ENCODE data around the gene TWIST2.

Gene TWIST2

GRCh38 chr2:238881353-238882081 lies 33.6 kb downstream of the TWIST2 start:
- Histone ChIP-seq H3K36me3 (ENCODE audit: insufficient read depth, low read length) (no peaks in the 10 kb centered on the region), H3K4me1 (ENCODE audit: insufficient read depth, low read length, severe bottlenecking) (no peaks in the 10 kb centered on the region), H3K4me3 (ENCODE audit: low read depth, low read length, poor library complexity, severe bottlenecking) (no peak overlapping the region), H3K9ac (ENCODE audit: low read length) (no peak overlapping the region), H3K27me3 (ENCODE audit: insufficient read depth, low read length) (no peaks in the 10 kb centered on the region), H2AFZ (ENCODE audit: low read length) (no peak overlapping the region), H3F3A (ENCODE audit: insufficient read depth, low read length) (no peaks in the 10 kb centered on the region), H3K27ac (ENCODE audit: low read depth, low read length, poor library complexity, severe bottlenecking) (no peak overlapping the region), H3K9me3 (ENCODE audit: low read length) (no peaks in the 10 kb centered on the region), H3K4me2 (ENCODE audit: low read length) (no peak overlapping the region), H4K20me1 (ENCODE audit: insufficient read depth, low read length) (no peaks in the 10 kb centered on the region), H3K9me2 (ENCODE audit: low read depth, low read length) (no peaks in the 10 kb centered on the region), H3K79me2 (ENCODE audit: insufficient read depth, low read length) (no peaks in the 10 kb centered on the region)
- TF ChIP-seq EZH2 (IDR thresholded peaks at IDR 0.05; ENCODE audit: borderline replicate concordance, low read length) (no peak), CTCF (IDR thresholded peaks at IDR 0.05; ENCODE audit: low read length) (no peak)

DNA sequence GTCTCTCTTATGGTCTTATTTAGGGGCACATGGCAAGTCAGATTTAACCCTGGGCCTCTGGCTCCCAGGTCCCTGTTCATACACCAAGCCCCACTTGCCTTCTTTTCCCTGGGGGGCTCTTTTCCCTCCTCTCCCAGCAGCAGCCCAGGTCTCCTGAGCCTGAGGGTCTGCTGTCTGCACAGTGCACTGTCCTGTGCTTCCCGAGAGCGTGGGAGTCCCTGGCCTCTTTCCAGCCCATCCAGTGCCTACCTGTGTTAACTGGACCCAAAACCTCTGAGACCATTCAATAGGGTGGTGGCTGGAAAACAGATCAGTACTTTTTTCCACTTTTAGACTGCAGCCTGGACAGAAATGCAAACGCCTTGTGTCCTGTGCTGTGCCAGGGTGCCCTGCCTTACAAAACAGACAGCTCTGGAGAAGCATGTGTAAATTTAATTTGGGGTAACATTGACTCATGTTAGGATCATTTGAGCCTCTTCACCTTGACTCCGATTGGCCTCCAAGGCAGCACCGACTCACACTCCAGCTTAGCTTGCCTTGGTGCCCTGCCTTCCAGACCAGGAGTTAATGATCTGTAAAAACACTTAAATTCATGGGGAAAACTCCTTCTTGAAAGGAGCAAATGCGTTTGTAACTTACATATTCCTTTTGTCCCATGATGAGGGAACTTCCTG lies 34.3 kb downstream of the TWIST2 start:
- Histone ChIP-seq H3K27me3 (ENCODE audit: insufficient read depth, low read length) (no peaks in the 10 kb centered on the region), H3K9me3 (ENCODE audit: low read length) (no peaks in the 10 kb centered on the region), H3K9me2 (ENCODE audit: low read depth, low read length) (no peaks in the 10 kb centered on the region), H3K4me1 (ENCODE audit: insufficient read depth, low read length, severe bottlenecking) (no peaks in the 10 kb centered on the region), H2AFZ (ENCODE audit: low read length) (no peak overlapping the region), H4K20me1 (ENCODE audit: insufficient read depth, low read length) (no peaks in the 10 kb centered on the region), H3K4me3 (ENCODE audit: low read depth, low read length, poor library complexity, severe bottlenecking) (no peak overlapping the region), H3K79me2 (ENCODE audit: insufficient read depth, low read length) (no peaks in the 10 kb centered on the region), H3K9ac (ENCODE audit: low read length) (no peak overlapping the region), H3K4me2 (ENCODE audit: low read length) (no peak overlapping the region), H3K36me3 (ENCODE audit: insufficient read depth, low read length) (no peaks in the 10 kb centered on the region), H3F3A (ENCODE audit: insufficient read depth, low read length) (no peaks in the 10 kb centered on the region), H3K27ac (ENCODE audit: low read depth, low read length, poor library complexity, severe bottlenecking) (no peak overlapping the region)
- TF ChIP-seq CTCF (IDR thresholded peaks at IDR 0.05; ENCODE audit: low read length), result no peak
- no peak for TF ChIP-seq EZH2 (IDR thresholded peaks at IDR 0.05; ENCODE audit: borderline replicate concordance, low read length)

- Histone ChIP-seq H4K20me1 (ENCODE audit: insufficient read depth, low read length) (no peaks in the 10 kb centered on the region), H3K79me2 (ENCODE audit: insufficient read depth, low read length) (no peaks in the 10 kb centered on the region), H3K4me1 (ENCODE audit: insufficient read depth, low read length, severe bottlenecking) (no peaks in the 10 kb centered on the region), H3K27me3 (ENCODE audit: insufficient read depth, low read length) (no peaks in the 10 kb centered on the region), H3K36me3 (ENCODE audit: insufficient read depth, low read length) (no peaks in the 10 kb centered on the region), H3K9me2 (ENCODE audit: low read depth, low read length) (no peaks in the 10 kb centered on the region), H3F3A (ENCODE audit: insufficient read depth, low read length) (no peaks in the 10 kb centered on the region), H3K4me2 (ENCODE audit: low read length) (no peak overlapping the region), H3K4me3 (ENCODE audit: low read depth, low read length, poor library complexity, severe bottlenecking) (no peak overlapping the region), H2AFZ (ENCODE audit: low read length) (no peak overlapping the region), H3K9ac (ENCODE audit: low read length) (no peak overlapping the region), H3K9me3 (ENCODE audit: low read length) (no peaks in the 10 kb centered on the region), H3K27ac (ENCODE audit: low read depth, low read length, poor library complexity, severe bottlenecking) (no peak overlapping the region)
- TF ChIP-seq CTCF (IDR thresholded peaks at IDR 0.05; ENCODE audit: low read length) (no peak), EZH2 (IDR thresholded peaks at IDR 0.05; ENCODE audit: borderline replicate concordance, low read length) (no peak)
These were observed 35.6 kb downstream of the TWIST2 start for GRCh38 chr2:238883421-238883901.

Data from OCI-LY1 (cell line).